HCT116 (cell line): ENCODE data around the gene PPP1R1B. TPM values are rescaled to one million over a fixed set of nuclear protein-coding genes. Genes with fewer than 3 reads are reported as not detected.

Experiments
- ATAC-seq: fragments of 200-7000 bp; cut with Tn5 transposase; 2 replicates; pipeline ENCODE4 v1.9.1; 2020; ENCODE audit warnings: mild to moderate bottlenecking, moderate library complexity
- BruUV-seq: library from RNA; stranded (reverse); fragments of 400-500 nt; replicated peaks from 2 replicates; lab custom pipeline; 2021; lab: Mats Ljungman, UMichigan
- CTCF ChIA-PET: fragments of 300-600 bp; sonication (Branson Sonifier 250); formaldehyde crosslinking; loops from one replicate; lab custom pipeline; 2021; ENCODE audit warnings: antibody characterized with exemption; lab: Charles Lee
- POLR2A ChIA-PET: fragments of 300-600, 350-600 bp; sonication (Branson Sonifier 250); formaldehyde crosslinking; loops from one replicate; lab custom pipeline; 2021; ENCODE audit warnings: antibody characterized with exemption; lab: Charles Lee
- RAD21 ChIA-PET, 2 experiments: fragments of 300-600 bp; sonication (Branson Sonifier 250); formaldehyde crosslinking; loops; one replicate each; lab custom pipeline; 2023; ENCODE audit warnings: low total read pairs in 2 of 2; ENCODE audit not compliant: uncharacterized antibody in 2 of 2, unreplicated experiment in 2 of 2, low non-redundant PET in 1 of 2; lab: Charles Lee
- DNase-seq: peaks from one replicate; pipeline ENCODE4 v3.0.0-alpha.2; 2010; ENCODE audit warnings: low read depth, low spot score
- H2AFZ ChIP-seq: fragments of 200-600 bp; shearing (Covaris generic), sonication (generic); 2 replicates; pipeline ENCODE4 v1.6.1; 2017; ENCODE audit warnings: low read depth, mixed run types, mixed read lengths, antibody characterized with exemption, low read length; ENCODE audit not compliant: poor library complexity, severe bottlenecking
- H3K27ac ChIP-seq: 2 replicates; pipeline ENCODE4 v1.5.1; 2012; ENCODE audit warnings: low read depth, low read length
- H3K27me3 ChIP-seq: fragments of 200-600 bp; sonication (generic); 2 replicates; pipeline ENCODE4 v1.6.1; 2016; ENCODE audit warnings: mixed run types, low read length, mixed read lengths; ENCODE audit not compliant: insufficient read depth
- H3K36me3 ChIP-seq, 2 experiments: fragments of 200-500 bp in 1 of 2; fragments of 200-600 bp in 1 of 2; sonication (Bioruptor generic) in 1 of 2; sonication (generic) in 1 of 2; 2 replicates each; pipeline versions ENCODE4 v1.5.1 to v1.6.1; 2014 to 2016; ENCODE audit warnings: low read length in 2 of 2, inconsistent platforms in 1 of 2, mixed read lengths in 1 of 2, mixed run types in 1 of 2; ENCODE audit not compliant: insufficient read depth in 2 of 2, control insufficient read depth in 1 of 2
- H3K4me1 ChIP-seq, 2 experiments: fragments of 200-600 bp in 1 of 2; sonication (generic) in 1 of 2; 2 replicates each; pipeline versions ENCODE4 v1.5.1 to v1.6.1; 2012 to 2017; ENCODE audit warnings: low read length in 2 of 2, inconsistent platforms in 1 of 2, mild to moderate bottlenecking in 1 of 2, mixed read lengths in 1 of 2, mixed run types in 1 of 2, moderate library complexity in 1 of 2; ENCODE audit not compliant: insufficient read depth in 2 of 2, control insufficient read depth in 1 of 2
- H3K4me2 ChIP-seq: fragments of 200-600 bp; sonication (generic); 2 replicates; pipeline ENCODE4 v1.6.1; 2017; ENCODE audit warnings: mixed run types, low read length, mixed read lengths
- H3K4me3 ChIP-seq, 2 experiments: fragments of 200-600 bp in 1 of 2; sonication (generic) in 1 of 2; replicated peaks in 1 of 2; 2 replicates each; pipeline ENCODE4 v1.5.1; 2011 to 2016; ENCODE audit warnings: low read length in 2 of 2, control low read depth in 1 of 2, low read depth in 1 of 2, mild to moderate bottlenecking in 1 of 2, mixed read lengths in 1 of 2, mixed run types in 1 of 2
- H3K79me2 ChIP-seq: fragments of 200-600 bp; sonication (generic); 2 replicates; pipeline ENCODE4 v1.6.1; 2017; ENCODE audit warnings: mild to moderate bottlenecking, mixed run types, low read length, moderate library complexity, mixed read lengths; ENCODE audit not compliant: insufficient read depth
- H3K9ac ChIP-seq: fragments of 200-600 bp; sonication (generic); 2 replicates; pipeline ENCODE4 v1.6.1; 2016; ENCODE audit warnings: low read length, mixed read lengths
- H3K9me2 ChIP-seq: fragments of 200-600 bp; sonication (generic), shearing (Covaris generic); 2 replicates; pipeline ENCODE4 v1.6.1; 2017; ENCODE audit warnings: mixed run types, mild to moderate bottlenecking, moderate library complexity; ENCODE audit not compliant: insufficient read depth
- H3K9me3 ChIP-seq, 2 experiments: fragments of 200-500 bp in 1 of 2; fragments of 200-600 bp in 1 of 2; sonication (Bioruptor generic) in 1 of 2; sonication (generic) in 1 of 2; 2 replicates each; pipeline ENCODE4 v1.6.1; 2014 to 2017; ENCODE audit warnings: low read length in 2 of 2, mixed read lengths in 2 of 2, inconsistent platforms in 1 of 2, low read depth in 1 of 2, mild to moderate bottlenecking in 1 of 2, mixed run types in 1 of 2, moderate library complexity in 1 of 2; ENCODE audit not compliant: control insufficient read depth in 1 of 2, insufficient read depth in 1 of 2
- H4K20me1 ChIP-seq: fragments of 200-600 bp; sonication (generic), shearing (Covaris generic); 2 replicates; pipeline ENCODE4 v1.6.1; 2017; ENCODE audit warnings: mixed run types, mild to moderate bottlenecking, moderate library complexity; ENCODE audit not compliant: insufficient read depth
- CBX3 ChIP-seq: IDR thresholded peaks from 2 replicates; pipeline ENCODE4 v1.6.1; 2012; ENCODE audit warnings: low read depth
- CTCF ChIP-seq, 3 experiments: fragments of 200-600 bp in 1 of 3; sonication (generic) in 1 of 3; IDR thresholded peaks in 2 of 3; conservative IDR thresholded peaks in 1 of 3; 2 replicates each; pipeline ENCODE4 v1.5.1; 2012 to 2017; ENCODE audit warnings: low read depth in 2 of 3, low read length in 2 of 3, antibody characterized with exemption in 1 of 3, borderline replicate concordance in 1 of 3, control low read depth in 1 of 3, mild to moderate bottlenecking in 1 of 3, mixed read lengths in 1 of 3, mixed run types in 1 of 3, moderate library complexity in 1 of 3; ENCODE audit not compliant: insufficient read depth in 1 of 3
- EGR1 ChIP-seq: IDR thresholded peaks from 2 replicates; pipeline ENCODE4 v1.6.1; 2012; ENCODE audit warnings: low read depth
- ELF1 ChIP-seq: IDR thresholded peaks from 2 replicates; pipeline ENCODE4 v1.6.1; 2012; ENCODE audit warnings: low read depth, borderline replicate concordance
- EZH2 ChIP-seq: fragments of 200-600 bp; sonication (generic); IDR thresholded peaks from 2 replicates; pipeline ENCODE4 v1.6.1; 2017; ENCODE audit warnings: antibody characterized with exemption, mixed run types
- FOSL1 ChIP-seq: IDR thresholded peaks from 2 replicates; pipeline ENCODE4 v1.6.1; 2012; ENCODE audit warnings: low read depth
- JUND ChIP-seq: IDR thresholded peaks from 2 replicates; pipeline ENCODE4 v1.6.1; 2012
- MAX ChIP-seq: IDR thresholded peaks from 2 replicates; pipeline ENCODE4 v1.6.1; 2012
- RAD21 ChIP-seq: IDR thresholded peaks from 2 replicates; pipeline ENCODE4 v1.6.1; 2012; ENCODE audit warnings: low read depth, mild to moderate bottlenecking
- SIN3A ChIP-seq: IDR thresholded peaks from 2 replicates; pipeline ENCODE4 v1.6.1; 2012; ENCODE audit warnings: low read depth
- SP1 ChIP-seq: IDR thresholded peaks from 2 replicates; pipeline ENCODE4 v1.6.1; 2012; ENCODE audit warnings: low read depth
- SRF ChIP-seq: IDR thresholded peaks from 2 replicates; pipeline ENCODE4 v1.6.1; 2012; ENCODE audit warnings: low read depth
- YY1 ChIP-seq: IDR thresholded peaks from 2 replicates; pipeline ENCODE4 v1.6.1; 2011; ENCODE audit warnings: low read length, low read depth, moderate library complexity, mild to moderate bottlenecking; ENCODE audit not compliant: insufficient replicate concordance; ENCODE audit errors: extremely low read depth
- ZBTB33 ChIP-seq: IDR thresholded peaks from 2 replicates; pipeline ENCODE4 v1.6.1; 2011; ENCODE audit warnings: mild to moderate bottlenecking, low read length, moderate library complexity; ENCODE audit not compliant: insufficient replicate concordance; ENCODE audit errors: extremely low read depth
- ZNF274 ChIP-seq: fragments of 200-500 bp; sonication (Bioruptor generic); IDR thresholded peaks from 2 replicates; pipeline ENCODE4 v1.6.1; 2014; ENCODE audit warnings: mild to moderate bottlenecking, low read depth, low read length, inconsistent platforms
- intact Hi-C: fragments of 100-400 bp; cut with micrococcal nuclease; formaldehyde crosslinking; loops from 2 replicates; pipeline ENCODE4 v1.10.0; 2022
- total RNA-seq: library from RNA; stranded (reverse); gene quantifications from one replicate; pipeline ENCODE4 v1.2.1, GENCODE V29; 2021; ENCODE audit not compliant: unreplicated experiment

The PPP1R1B gene
- total RNA-seq, 1 experiment from 2014 or later, result 0.49 TPM

- no peak overlapping the region for H3K9ac ChIP-seq
- H2AFZ ChIP-seq, result no peak overlapping the region
- no peaks in the 10 kb centered on the region for H3K36me3 ChIP-seq
- ChIA-PET CTCF (no interaction called here), POLR2A (no interaction called here)
- H3K4me1 ChIP-seq, result peaks cover 31 to 56% of the 10 kb centered on the region in 2 experiments
- no peaks in the 10 kb centered on the region for H3K27me3 ChIP-seq
- no peak for TF ChIP-seq SP1
- TF ChIP-seq MAX, result no peak
- TF ChIP-seq FOSL1, result no peak
- TF ChIP-seq ELF1, result no peak
- TF ChIP-seq ZNF274, result no peak
- no peak for TF ChIP-seq RAD21
- TF ChIP-seq EGR1, result no peak
- no peak for TF ChIP-seq SIN3A
- no peak for TF ChIP-seq CTCF (IDR thresholded peaks at IDR 0.05 in 2 of 3, conservative IDR thresholded peaks at IDR 0.05 in 1 of 3; ENCODE audit: borderline replicate concordance in 1 of 3, insufficient read depth in 1 of 3, low read depth in 2 of 3, low read length in 2 of 3)
- TF ChIP-seq EZH2, result no peak
- no peak for TF ChIP-seq YY1
- no peak for TF ChIP-seq JUND
- no peak for TF ChIP-seq CBX3
- TF ChIP-seq ZBTB33, result no peak
- TF ChIP-seq SRF, result no peak
- TF ChIP-seq, all 23 proteins: peak for 0
- H3K27ac ChIP-seq, result no peak overlapping the region
- no peak overlapping the region for H3K4me2 ChIP-seq
- RAD21 ChIA-PET, result no interaction called here
- H3K9me3 ChIP-seq, result no peaks in the 10 kb centered on the region
- peaks cover 73% of the 10 kb centered on the region for H3K79me2 ChIP-seq
- no peaks in the 10 kb centered on the region for H3K9me2 ChIP-seq
- no peak overlapping the region for H3K4me3 ChIP-seq
- ATAC-seq (no peak), DNase-seq (no peak)
- H4K20me1 ChIP-seq, result no peaks in the 10 kb centered on the region
- intact Hi-C loops, result no loop called here
- BruUV-seq, result no TSS peak
These were observed 14.3 kb downstream of the PPP1R1B start for GRCh38 chr17:39641097-39641496.
